GM12892 (cell line): ENCODE results near the gene MGST2.

Source experiments
- POLR2A ChIP-seq: IDR thresholded peaks from 2 replicates; pipeline ENCODE4 v1.6.1; 2011; ENCODE audit warnings: low read depth, low read length, control low read depth
- POLR2AphosphoS5 ChIP-seq: IDR thresholded peaks from 2 replicates; pipeline ENCODE4 v1.6.1; 2011; ENCODE audit warnings: low read depth, low read length, control low read depth
- TAF1 ChIP-seq: IDR thresholded peaks from 2 replicates; pipeline ENCODE4 v1.6.1; 2011; ENCODE audit warnings: low read depth, mild to moderate bottlenecking, control low read depth, low read length, borderline replicate concordance

DNA sequence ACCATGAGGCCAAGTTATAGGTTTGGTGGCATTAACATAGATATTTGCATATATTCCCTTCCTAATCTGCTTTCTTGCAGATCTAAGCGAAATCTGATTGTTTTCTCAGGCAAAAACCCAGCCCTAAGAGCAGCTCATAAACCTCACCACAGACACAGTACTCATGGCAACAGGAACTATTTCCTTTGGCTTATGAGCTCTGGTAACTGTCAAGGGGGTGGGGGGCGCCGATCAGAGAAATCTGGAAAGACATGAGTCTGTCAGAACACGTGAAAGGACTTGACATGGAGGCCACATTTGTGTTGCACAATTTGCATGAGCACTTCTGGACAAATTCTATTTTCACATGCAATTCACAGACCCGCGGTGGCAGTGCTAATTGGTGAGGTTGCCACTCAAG is 83.7 kb downstream of the MGST2 start:
- TF ChIP-seq POLR2A (no peak), TAF1 (no peak), POLR2AphosphoS5 (no peak)
